Glutamatergic neuron (in vitro differentiated cells): ENCODE results near the gene METTL13. TPM values are rescaled to one million over a fixed set of nuclear protein-coding genes. Genes with fewer than 3 reads are reported as not detected.

ENCODE experiments used
- DNase-seq: peaks from one replicate; pipeline ENCODE4 v3.0.0; 2022
- H3K27ac Mint-ChIP-seq: one replicate; pipeline ENCODE4 v1.8.0; 2020; ENCODE audit warnings: mild to moderate bottlenecking, mixed read lengths, inconsistent platforms; ENCODE audit not compliant: unreplicated experiment
- H3K27me3 Mint-ChIP-seq: one replicate; pipeline ENCODE4 v1.8.0; 2020; ENCODE audit warnings: mild to moderate bottlenecking, moderate library complexity, mixed read lengths, inconsistent platforms; ENCODE audit not compliant: unreplicated experiment
- H3K36me3 Mint-ChIP-seq: one replicate; pipeline ENCODE4 v1.8.0; 2020; ENCODE audit warnings: mild to moderate bottlenecking, mixed read lengths, inconsistent platforms; ENCODE audit not compliant: unreplicated experiment
- H3K4me1 Mint-ChIP-seq: one replicate; pipeline ENCODE4 v1.8.0; 2020; ENCODE audit warnings: mild to moderate bottlenecking, low read depth, mixed read lengths, inconsistent platforms; ENCODE audit not compliant: unreplicated experiment
- H3K4me3 Mint-ChIP-seq: one replicate; pipeline ENCODE4 v1.8.0; 2020; ENCODE audit warnings: mild to moderate bottlenecking, mixed read lengths, inconsistent platforms; ENCODE audit not compliant: unreplicated experiment
- H3K9me3 Mint-ChIP-seq: one replicate; pipeline ENCODE4 v1.8.0; 2020; ENCODE audit warnings: mild to moderate bottlenecking, moderate library complexity, mixed read lengths, inconsistent platforms; ENCODE audit not compliant: unreplicated experiment
- CTCF ChIP-seq: fragments of 200-600 bp; sonication (generic); IDR thresholded peaks from one replicate; pipeline ENCODE4 v1.5.0; 2021; ENCODE audit not compliant: partially characterized antibody, unreplicated experiment
- total RNA-seq: library from RNA; stranded (reverse); fragmentation: NEBNext Ultra II Directional; extraction: Animal tissue kit (Norgen Biotek cat#: 25700); gene quantifications from one replicate; pipeline ENCODE4 v1.2.1, GENCODE V29; 2021; ENCODE audit not compliant: unreplicated experiment

The METTL13 gene
- total RNA-seq, 1 donor from 2014 or later: 21.4 TPM

GRCh38 chr1:171763764-171764163 is 17.7 kb upstream of the METTL13 start:
- no peaks in the 10 kb centered on the region for H3K27me3 Mint-ChIP-seq
- H3K27ac Mint-ChIP-seq: no peak overlapping the region
- H3K9me3 Mint-ChIP-seq: no peaks in the 10 kb centered on the region
- H3K4me3 Mint-ChIP-seq: no peak overlapping the region
- no peak for DNase-seq
- H3K4me1 Mint-ChIP-seq: peaks cover 13% of the 10 kb centered on the region
- no peaks in the 10 kb centered on the region for H3K36me3 Mint-ChIP-seq
- no peak for TF ChIP-seq CTCF

GRCh38 chr1:171769171-171769570 is 12.3 kb upstream of the METTL13 start:
- peaks cover 4% of the 10 kb centered on the region for H3K27me3 Mint-ChIP-seq
- no peak for DNase-seq
- no peaks in the 10 kb centered on the region for H3K36me3 Mint-ChIP-seq
- H3K27ac Mint-ChIP-seq: peak overlapping the region; percentile 82
- H3K4me3 Mint-ChIP-seq: peak overlapping the region; percentile 48
- TF ChIP-seq CTCF: no peak
- peaks cover 22% of the 10 kb centered on the region for H3K4me1 Mint-ChIP-seq
- H3K9me3 Mint-ChIP-seq: peaks cover 6% of the 10 kb centered on the region

GRCh38 chr1:171769754-171770153 is 11.7 kb upstream of the METTL13 start:
- no peaks in the 10 kb centered on the region for H3K36me3 Mint-ChIP-seq
- H3K27me3 Mint-ChIP-seq: peaks cover 4% of the 10 kb centered on the region
- no peak for DNase-seq
- H3K4me3 Mint-ChIP-seq: no peak overlapping the region
- H3K27ac Mint-ChIP-seq: peak overlapping the region; percentile 82
- peaks cover 6% of the 10 kb centered on the region for H3K9me3 Mint-ChIP-seq
- peaks cover 22% of the 10 kb centered on the region for H3K4me1 Mint-ChIP-seq
- no peak for TF ChIP-seq CTCF

GRCh38 chr1:171772312-171772711 is 9.1 kb upstream of the METTL13 start:
- no peak for TF ChIP-seq CTCF
- DNase-seq: no peak
- Mint-ChIP-seq H3K4me1 (peaks cover 19% of the 10 kb centered on the region), H3K27me3 (peaks cover 4% of the 10 kb centered on the region), H3K9me3 (peaks cover 6% of the 10 kb centered on the region), H3K4me3 (no peak overlapping the region), H3K27ac (no peak overlapping the region), H3K36me3 (no peaks in the 10 kb centered on the region)

GRCh38 chr1:171780583-171781175 is 781 bp upstream of the METTL13 start:
- DNase-seq: no peak
- H3K4me1 Mint-ChIP-seq: peaks cover 3% of the 10 kb centered on the region
- H3K9me3 Mint-ChIP-seq: peaks cover 6% of the 10 kb centered on the region
- H3K4me3 Mint-ChIP-seq: peak overlapping the region; percentile 95
- no peak for TF ChIP-seq CTCF
- H3K27me3 Mint-ChIP-seq: no peaks in the 10 kb centered on the region
- H3K36me3 Mint-ChIP-seq: no peaks in the 10 kb centered on the region
- H3K27ac Mint-ChIP-seq: peak overlapping the region; percentile 82
